Measurements from ENCODE around the gene CD84.

Gene CD84

DNA sequence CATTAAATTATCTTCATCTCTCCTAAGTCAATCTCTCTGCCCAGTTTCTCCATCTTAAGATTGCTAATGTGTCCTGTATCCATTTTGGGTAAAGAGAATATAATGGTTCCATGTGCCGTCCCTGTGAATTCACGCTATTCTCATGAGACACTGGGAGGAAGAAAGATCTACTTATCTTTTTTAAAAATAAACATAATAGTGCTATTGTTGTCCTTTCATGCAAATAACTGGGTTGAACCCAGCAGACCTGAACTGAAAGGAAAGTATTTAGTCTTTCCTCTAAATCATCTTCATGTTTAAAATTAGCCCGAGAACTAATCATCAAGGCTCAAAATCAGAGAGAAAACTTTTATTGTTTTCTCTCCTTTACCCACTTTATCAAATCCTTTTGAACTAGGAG, 45.2 kb upstream of the CD84 start:
- no peak for DNase-seq (ENCODE audit: low read depth)
- no peak overlapping the region for H3K4me3 ChIP-seq (ENCODE audit: low read length)
- TF ChIP-seq, protein P1, sequence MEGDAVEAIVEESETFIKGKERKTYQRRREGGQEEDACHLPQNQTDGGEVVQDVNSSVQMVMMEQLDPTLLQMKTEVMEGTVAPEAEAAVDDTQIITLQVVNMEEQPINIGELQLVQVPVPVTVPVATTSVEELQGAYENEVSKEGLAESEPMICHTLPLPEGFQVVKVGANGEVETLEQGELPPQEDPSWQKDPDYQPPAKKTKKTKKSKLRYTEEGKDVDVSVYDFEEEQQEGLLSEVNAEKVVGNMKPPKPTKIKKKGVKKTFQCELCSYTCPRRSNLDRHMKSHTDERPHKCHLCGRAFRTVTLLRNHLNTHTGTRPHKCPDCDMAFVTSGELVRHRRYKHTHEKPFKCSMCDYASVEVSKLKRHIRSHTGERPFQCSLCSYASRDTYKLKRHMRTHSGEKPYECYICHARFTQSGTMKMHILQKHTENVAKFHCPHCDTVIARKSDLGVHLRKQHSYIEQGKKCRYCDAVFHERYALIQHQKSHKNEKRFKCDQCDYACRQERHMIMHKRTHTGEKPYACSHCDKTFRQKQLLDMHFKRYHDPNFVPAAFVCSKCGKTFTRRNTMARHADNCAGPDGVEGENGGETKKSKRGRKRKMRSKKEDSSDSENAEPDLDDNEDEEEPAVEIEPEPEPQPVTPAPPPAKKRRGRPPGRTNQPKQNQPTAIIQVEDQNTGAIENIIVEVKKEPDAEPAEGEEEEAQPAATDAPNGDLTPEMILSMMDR (conservative IDR thresholded peaks at IDR 0.05; ENCODE audit: low read depth, low read length): no peak

DNA sequence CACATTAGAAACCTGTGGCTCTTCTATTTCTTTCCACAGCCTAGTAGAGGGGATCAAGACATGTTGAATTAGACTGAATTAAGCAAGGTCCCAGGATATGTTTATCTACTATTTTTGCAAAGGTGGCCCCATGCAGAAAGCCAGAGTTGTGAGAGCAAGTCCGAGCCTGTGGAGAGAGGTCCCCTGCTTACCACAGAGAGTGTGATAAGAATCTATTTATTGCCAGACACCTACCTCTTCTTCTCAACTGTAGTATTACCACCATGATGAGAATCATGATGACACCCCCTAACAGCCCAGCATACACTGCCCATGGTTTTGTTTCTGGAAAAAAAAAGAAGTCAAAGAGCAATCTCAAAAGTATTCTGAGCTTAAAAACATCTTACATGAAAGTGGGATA, 44.6 kb upstream of the CD84 start:
- TF ChIP-seq, protein P1 (conservative IDR thresholded peaks at IDR 0.05; ENCODE audit: low read depth, low read length): no peak
- no peak for DNase-seq (ENCODE audit: low read depth)
- no peak overlapping the region for H3K4me3 ChIP-seq (ENCODE audit: low read length)

DNA sequence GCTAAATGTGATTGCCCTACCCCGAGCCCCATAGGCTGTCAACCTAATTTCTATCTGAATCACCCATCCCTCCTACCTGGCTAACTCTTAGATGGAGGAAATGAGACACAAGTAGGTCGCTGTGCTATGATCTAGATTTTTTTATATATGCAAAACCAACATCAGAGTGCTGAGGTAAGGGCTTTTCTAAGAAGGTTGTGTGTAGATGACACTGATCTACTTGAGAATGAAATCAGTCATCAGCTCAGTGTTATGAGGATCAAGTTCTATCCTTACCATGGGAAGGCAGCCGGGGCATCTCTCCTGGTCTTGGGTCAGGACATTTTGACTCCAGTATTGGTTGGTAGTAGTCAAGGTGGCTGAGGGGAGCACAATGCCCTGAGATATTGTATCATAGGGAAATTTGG, 43.9 kb upstream of the CD84 start:
- TF ChIP-seq, protein P1 (conservative IDR thresholded peaks at IDR 0.05; ENCODE audit: low read depth, low read length): no peak
- no peak for DNase-seq (ENCODE audit: low read depth)
- H3K4me3 ChIP-seq (ENCODE audit: low read length): no peak overlapping the region

DNA sequence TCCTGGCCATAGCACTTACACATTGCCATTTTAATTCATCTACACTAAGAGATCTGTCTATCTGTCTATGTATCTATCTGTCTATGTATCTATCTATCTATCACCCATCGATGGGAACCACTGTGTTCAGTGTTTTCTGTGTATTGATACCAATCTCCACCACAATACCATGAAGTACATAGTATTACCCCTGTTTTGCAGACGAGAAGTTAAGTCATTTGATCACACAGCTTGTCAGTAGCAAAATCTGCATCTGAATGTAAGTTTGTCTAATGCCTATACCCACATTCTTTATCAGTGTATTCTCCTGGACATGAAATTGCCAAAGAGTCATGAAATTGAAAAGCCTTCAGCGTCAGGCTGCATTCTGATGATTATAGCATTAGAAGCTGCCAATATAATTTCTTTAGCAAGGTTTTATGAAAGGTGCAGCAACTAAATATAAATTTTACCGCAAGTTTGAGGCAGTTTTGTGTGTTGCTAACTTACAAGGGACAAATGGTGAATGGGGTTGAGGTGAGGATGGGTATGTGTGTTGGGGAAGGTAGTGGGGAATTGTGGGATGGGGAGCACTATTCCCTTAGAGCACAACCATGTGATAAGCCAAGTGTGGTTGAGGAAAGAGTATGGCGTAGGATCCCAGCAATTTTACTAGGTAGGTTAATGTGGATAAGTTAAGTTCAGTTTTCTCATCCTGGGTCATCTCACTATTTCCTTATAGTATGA, 43.4 kb upstream of the CD84 start:
- no peak for DNase-seq (ENCODE audit: low read depth)
- H3K4me3 ChIP-seq (ENCODE audit: low read length): no peak overlapping the region
- TF ChIP-seq, protein P1 (conservative IDR thresholded peaks at IDR 0.05; ENCODE audit: low read depth, low read length): no peak

DNA sequence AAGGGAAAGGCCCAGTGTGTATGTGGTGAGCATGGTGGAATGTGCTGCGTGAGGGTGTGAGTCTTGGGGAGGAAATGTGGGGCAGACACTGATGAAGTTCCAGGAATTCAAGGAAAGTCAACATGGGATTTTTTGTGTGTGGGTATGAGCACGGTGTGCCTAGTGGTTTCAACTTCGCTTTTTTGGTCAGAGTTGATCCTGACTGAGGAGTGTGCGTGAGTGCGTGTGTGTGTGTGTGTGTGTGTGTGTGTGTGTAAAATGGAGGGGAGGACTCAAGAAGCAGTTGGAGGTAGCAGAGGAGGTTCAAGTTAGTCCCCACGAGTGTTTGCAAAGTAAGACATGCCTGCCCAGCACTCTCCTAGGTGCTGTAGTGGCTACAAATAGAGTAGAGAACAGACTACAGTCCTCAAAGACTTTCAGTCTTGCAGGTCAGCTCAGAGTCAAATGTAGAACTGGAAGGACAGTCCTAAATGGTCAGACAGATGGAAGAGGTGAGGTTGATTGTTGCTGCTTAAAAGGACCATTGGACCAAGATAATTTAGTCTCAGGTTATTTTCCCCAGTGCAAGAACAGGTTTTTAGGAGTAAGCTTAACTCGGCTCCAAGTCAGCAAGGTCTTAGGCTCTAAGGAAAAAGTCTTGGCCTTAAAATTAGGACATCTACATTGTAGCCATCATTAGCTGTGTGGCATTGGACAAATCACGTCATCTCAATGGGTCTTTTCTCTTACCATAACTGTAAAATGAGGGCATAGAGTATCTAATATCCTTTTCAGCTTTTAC, 42.5 kb upstream of the CD84 start:
- H3K4me3 ChIP-seq (ENCODE audit: low read length): no peak overlapping the region
- no peak for DNase-seq (ENCODE audit: low read depth)
- TF ChIP-seq, protein P1 (conservative IDR thresholded peaks at IDR 0.05; ENCODE audit: low read depth, low read length): no peak

DNA sequence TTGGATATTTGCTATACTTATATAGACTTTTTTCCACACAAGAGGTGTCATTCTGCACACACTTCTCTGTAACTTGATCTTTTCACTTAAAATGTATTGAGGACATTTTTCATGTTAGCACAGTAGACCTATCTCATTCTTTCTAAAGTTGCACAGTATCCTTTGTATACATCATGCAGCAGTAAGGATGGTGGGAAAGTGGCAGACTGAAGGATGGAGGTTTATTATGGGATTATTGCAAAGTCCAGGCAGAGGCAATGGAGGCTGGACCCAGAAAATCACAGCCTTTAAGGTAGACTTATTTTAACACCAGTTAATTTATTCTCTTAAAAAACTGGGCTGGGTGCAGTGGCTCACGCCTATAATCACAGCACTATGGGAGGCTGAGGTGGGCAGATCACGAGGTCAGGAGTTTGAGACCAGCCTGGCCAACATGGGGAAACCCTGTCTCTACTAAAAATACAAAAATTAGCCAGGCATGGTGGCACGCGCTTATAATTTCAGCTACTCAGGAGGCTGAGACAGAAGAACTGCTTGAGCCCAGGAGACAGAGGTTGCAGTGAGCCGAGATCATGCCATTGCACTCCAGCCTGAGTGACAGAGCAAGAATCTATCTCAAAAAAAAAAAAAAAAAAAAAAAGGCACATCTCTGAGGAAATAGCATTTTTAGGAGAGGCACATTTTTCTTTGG, 41.8 kb upstream of the CD84 start:
- TF ChIP-seq, protein P1 (conservative IDR thresholded peaks at IDR 0.05; ENCODE audit: low read depth, low read length): no peak
- H3K4me3 ChIP-seq (ENCODE audit: low read length): no peak overlapping the region
- no peak for DNase-seq (ENCODE audit: low read depth)

All from retinal pigment epithelial cell (primary cell).